Tibial nerve (tissue), 4 donors: Measurements from ENCODE around the gene GOLGA6C. TPM values are rescaled to one million over a fixed set of nuclear protein-coding genes. Genes with fewer than 3 reads are reported as not detected.
"Not testable (repeated sequence)": the region's sequence is repeated elsewhere in the genome, so short reads cannot be mapped to it uniquely, and the experiment has no call there.

Source experiments
- DNase-seq, 2 donors: peaks; one replicate each; pipeline ENCODE4 v3.0.0-alpha.2; 2019; ENCODE audit warnings: low spot score in 2 of 2
- H3K27ac ChIP-seq, 4 donors: fragments of 200-600 bp; sonication (generic) in 3 of 4; one replicate each; pipeline ENCODE4 v1.5.1; 2017 to 2019; ENCODE audit warnings: mild to moderate bottlenecking in 1 of 4
- H3K27me3 ChIP-seq, 2 donors: fragments of 200-600 bp; sonication (generic) in 1 of 2; one replicate each; pipeline versions ENCODE4 v1.5.1 to v1.6.0; 2017 to 2019
- H3K36me3 ChIP-seq, 3 donors: fragments of 200-600 bp; sonication (generic); one replicate each; pipeline ENCODE4 v1.5.1; 2018 to 2019
- H3K4me1 ChIP-seq, 4 donors: fragments of 200-600 bp; sonication (generic) in 3 of 4; one replicate each; pipeline ENCODE4 v1.5.1; 2017 to 2019
- H3K4me3 ChIP-seq, 4 donors: fragments of 200-600 bp; sonication (generic) in 3 of 4; one replicate each; pipeline ENCODE4 v1.5.1; 2017 to 2019; ENCODE audit warnings: mild to moderate bottlenecking in 1 of 4, moderate library complexity in 1 of 4
- H3K9me3 ChIP-seq, 4 donors: fragments of 200-600 bp; sonication (generic) in 3 of 4; one replicate each; pipeline ENCODE4 v1.5.1; 2017 to 2019
- EP300 ChIP-seq, 2 donors: sonication (generic); formaldehyde crosslinking; IDR thresholded peaks; one replicate each; pipeline ENCODE4 v1.6.1; 2017; ENCODE audit warnings: antibody characterized with exemption in 2 of 2, mild to moderate bottlenecking in 1 of 2
- POLR2A ChIP-seq, 2 donors: fragments of 450-650 bp; IDR thresholded peaks; one replicate each; pipeline ENCODE4 v1.6.1; 2017; ENCODE audit warnings: antibody characterized with exemption in 2 of 2, mild to moderate bottlenecking in 2 of 2, moderate library complexity in 2 of 2
- WGBS, 2 donors: methylation state at CpG; one replicate each; pipeline ENCODE4 v1.1.5; 2018; 5-methylcytosine and 5-hydroxymethylcytosine counted together
- small RNA-seq: library from RNA; depleted of rRNA; stranded (forward); fragments of <200 nt; gene quantifications from one replicate; pipeline ENCODE3, GENCODE V24; 2016
- total RNA-seq, 4 donors: library from RNA; depleted of rRNA; stranded (reverse); fragments of >200 nt; gene quantifications; one replicate each; pipeline ENCODE4 v1.1.0, GENCODE V29; 2016
- TF ChIP-seq, protein P1 (sequence below), 5 experiments: fragments of 200-600 bp in 3 of 5; fragments of 450-650 bp in 2 of 5; sonication (generic) in 3 of 5; IDR thresholded peaks; one replicate each; pipeline ENCODE4 v1.5.1; 2016 to 2019; ENCODE audit warnings: antibody characterized with exemption in 5 of 5, mild to moderate bottlenecking in 3 of 5, moderate library complexity in 2 of 5

Gene GOLGA6C
- total RNA-seq, 4 donors from 2014 or later = 0.63 to 1.5 TPM; not detected in 2

DNA sequence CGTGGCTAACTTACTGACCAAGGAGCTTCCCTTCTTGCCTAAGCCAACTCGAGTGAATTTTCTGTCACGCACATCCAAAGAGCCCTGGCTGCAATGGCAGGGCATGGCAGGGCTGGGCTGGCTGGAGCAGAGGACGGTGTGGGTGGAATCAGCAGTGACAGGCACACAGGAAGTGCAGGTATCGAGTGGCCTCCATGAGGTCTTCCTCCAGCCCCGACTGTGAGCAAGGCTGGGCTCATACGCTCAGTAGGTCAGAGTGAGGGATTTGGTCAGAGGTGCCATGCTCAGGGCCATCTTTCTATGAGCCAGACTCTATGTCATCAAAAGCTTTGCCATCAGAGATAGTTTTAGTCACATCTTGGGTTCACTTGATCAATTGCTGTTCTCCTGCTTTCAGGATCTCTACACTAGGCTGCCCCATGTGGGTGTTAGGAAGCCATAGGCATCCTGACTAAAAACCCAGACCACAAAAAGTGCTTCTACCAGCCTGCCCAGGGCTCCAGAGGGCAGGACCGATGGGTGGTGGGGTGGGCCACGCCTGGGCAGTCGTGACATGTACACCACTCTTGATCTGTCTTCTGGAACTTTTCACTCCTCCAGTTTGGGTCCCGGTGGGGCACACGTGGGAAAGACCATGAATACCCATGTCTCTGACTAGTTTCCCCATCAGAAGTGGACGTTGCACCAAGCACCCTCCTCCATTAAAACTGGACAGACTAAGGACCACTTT lies 55.1 kb downstream of the GOLGA6C start:
- no peak overlapping the region for H3K27ac ChIP-seq
- no peaks in the 10 kb centered on the region for H3K9me3 ChIP-seq
- 86 to 87% methylated on average over 13 of the region's 13 CpGs for WGBS, 2 donors
- TF ChIP-seq EP300 (IDR thresholded peaks at IDR 0.05) (no peak), POLR2A (IDR thresholded peaks at IDR 0.05) (no peak)
- TF ChIP-seq, protein P1, sequence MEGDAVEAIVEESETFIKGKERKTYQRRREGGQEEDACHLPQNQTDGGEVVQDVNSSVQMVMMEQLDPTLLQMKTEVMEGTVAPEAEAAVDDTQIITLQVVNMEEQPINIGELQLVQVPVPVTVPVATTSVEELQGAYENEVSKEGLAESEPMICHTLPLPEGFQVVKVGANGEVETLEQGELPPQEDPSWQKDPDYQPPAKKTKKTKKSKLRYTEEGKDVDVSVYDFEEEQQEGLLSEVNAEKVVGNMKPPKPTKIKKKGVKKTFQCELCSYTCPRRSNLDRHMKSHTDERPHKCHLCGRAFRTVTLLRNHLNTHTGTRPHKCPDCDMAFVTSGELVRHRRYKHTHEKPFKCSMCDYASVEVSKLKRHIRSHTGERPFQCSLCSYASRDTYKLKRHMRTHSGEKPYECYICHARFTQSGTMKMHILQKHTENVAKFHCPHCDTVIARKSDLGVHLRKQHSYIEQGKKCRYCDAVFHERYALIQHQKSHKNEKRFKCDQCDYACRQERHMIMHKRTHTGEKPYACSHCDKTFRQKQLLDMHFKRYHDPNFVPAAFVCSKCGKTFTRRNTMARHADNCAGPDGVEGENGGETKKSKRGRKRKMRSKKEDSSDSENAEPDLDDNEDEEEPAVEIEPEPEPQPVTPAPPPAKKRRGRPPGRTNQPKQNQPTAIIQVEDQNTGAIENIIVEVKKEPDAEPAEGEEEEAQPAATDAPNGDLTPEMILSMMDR (IDR thresholded peaks at IDR 0.05) = no peak
- H3K27me3 ChIP-seq = peaks cover 0 to 5% of the 10 kb centered on the region in 2 donors
- DNase-seq = no peak
- no peaks in the 10 kb centered on the region for H3K4me1 ChIP-seq
- H3K4me3 ChIP-seq = no peak overlapping the region
- no peaks in the 10 kb centered on the region for H3K36me3 ChIP-seq

DNA sequence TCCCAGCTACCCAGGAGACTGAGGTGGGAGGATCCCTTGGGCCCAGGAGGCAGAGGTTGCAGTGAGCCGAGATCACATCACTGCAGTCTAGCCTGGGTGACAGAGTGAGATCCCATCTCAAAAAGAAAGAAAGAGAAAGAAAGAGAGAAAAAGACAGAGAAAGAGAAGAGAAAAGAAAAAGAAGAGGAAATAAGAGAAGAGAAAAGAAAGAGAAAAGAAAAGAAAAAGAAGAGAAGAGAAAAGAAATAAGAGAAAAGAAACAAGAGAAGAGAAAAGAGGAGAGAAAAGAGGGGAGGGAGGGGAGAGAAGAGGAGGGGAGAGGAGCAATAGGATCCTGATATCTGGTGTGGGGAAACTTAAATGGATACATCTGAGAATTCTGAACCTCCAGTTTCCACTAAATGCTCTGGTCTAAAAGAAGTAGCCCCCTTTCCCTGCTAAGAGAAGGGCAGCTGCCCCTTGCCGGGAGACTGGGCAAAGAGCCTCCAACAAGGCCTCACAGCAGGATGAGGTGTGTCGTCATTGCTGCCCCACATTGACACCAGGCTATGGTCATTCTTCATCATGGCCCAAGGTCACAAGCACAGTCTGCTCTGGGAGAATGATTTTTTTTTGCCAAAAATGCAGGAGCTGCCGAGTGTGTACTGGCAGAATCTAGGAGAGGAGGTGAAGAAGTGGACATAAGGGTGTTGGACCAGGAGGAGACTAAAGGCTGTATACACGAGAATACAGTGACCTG lies 56.6 kb downstream of the GOLGA6C start:
- 67 to 68% methylated on average over 5 of the region's 5 CpGs for WGBS, 2 donors
- no peak overlapping the region for H3K4me3 ChIP-seq
- H3K27me3 ChIP-seq = no peaks in the 10 kb centered on the region
- H3K9me3 ChIP-seq = no peaks in the 10 kb centered on the region
- no peaks in the 10 kb centered on the region for H3K4me1 ChIP-seq
- no peak for DNase-seq
- H3K36me3 ChIP-seq = no peaks in the 10 kb centered on the region
- TF ChIP-seq EP300 (IDR thresholded peaks at IDR 0.05) = no peak
- TF ChIP-seq, protein P1 (IDR thresholded peaks at IDR 0.05) = no peak
- TF ChIP-seq POLR2A (IDR thresholded peaks at IDR 0.05) = no peak
- H3K27ac ChIP-seq = no peak overlapping the region

DNA sequence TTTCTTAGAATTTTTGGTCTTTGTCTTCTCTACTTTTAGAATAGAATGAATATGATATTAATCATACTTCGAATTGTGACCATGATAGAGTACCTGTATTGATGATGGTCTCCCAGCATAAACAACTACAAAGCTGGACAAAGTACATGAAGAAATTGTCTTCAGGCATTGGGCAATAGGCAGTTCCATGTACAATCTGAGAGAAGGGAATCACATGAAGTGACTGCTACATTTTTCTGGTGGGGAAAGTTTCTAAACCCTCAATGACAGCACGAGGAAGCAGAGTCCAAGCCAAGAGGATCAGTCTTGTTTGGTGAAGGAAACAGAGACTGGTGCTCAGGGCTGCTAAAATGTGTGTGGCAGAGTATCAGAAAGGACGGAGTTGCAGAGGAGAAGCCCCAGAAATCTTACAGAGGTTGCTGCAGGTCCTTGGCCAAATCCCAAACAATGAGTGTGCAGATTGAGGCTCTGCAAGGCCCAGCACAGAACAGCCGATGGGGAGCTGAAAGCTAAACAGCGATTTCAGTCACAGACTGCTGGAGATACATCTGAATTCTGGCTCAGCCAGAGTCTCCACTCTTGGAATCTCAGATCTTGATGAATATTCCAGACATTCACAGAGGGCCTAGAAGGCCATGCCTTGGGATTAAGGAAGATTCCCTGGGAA lies 61.2 kb downstream of the GOLGA6C start:
- H3K27ac ChIP-seq = not testable (repeated sequence)

More for the DNA sequence above, 61.2 kb downstream of the GOLGA6C start:
- H3K4me1 ChIP-seq, H3K4me3 ChIP-seq, DNase-seq, H3K27me3 ChIP-seq, H3K36me3 ChIP-seq, H3K9me3 ChIP-seq: not testable (repeated sequence)
- 78 to 80% methylated on average over 5 of the region's 5 CpGs for WGBS, 2 donors

Small RNA genes within 50 kb of the gene (small RNA-seq; reads per million reads assigned to genes)
- gene AC068338.1 (not detected), gene RN7SL327P (not detected), gene RN7SL489P (not detected)

Other genes starting within 250 kb of the GOLGA6C start
- 10 to 100 TPM; 19.8 to 42.5 (median 36.4) TPM for gene PPCDC, start 234.7 kb upstream of the GOLGA6C start, total RNA-seq
- gene C15orf39, start 56.5 kb upstream of the GOLGA6C start, total RNA-seq = 10 to 100 TPM; 13.8 to 20.1 (median 17.2) TPM
- gene GOLGA6D, start 24.5 kb downstream of the GOLGA6C start, total RNA-seq = not detected
- 10 to 100 TPM; 57.1 to 88.5 (median 66.2) TPM for gene COMMD4, start 77.7 kb downstream of the GOLGA6C start, total RNA-seq
- gene NEIL1, start 88.7 kb downstream of the GOLGA6C start, total RNA-seq = 100 to 1,000 TPM in 1 of 4 donors, 10 to 100 TPM in 3; 45.8 to 101 (median 53.6) TPM
- 100 to 1,000 TPM; 319 to 781 (median 366) TPM for gene MAN2C1, start 110.3 kb downstream of the GOLGA6C start, total RNA-seq
- gene SIN3A, start 193.4 kb downstream of the GOLGA6C start, total RNA-seq = 10 to 100 TPM; 40.2 to 59.4 (median 43.1) TPM